ENCODE data around the gene DAGLB. TPM values are rescaled to one million over a fixed set of nuclear protein-coding genes. Genes with fewer than 3 reads are reported as not detected.

DAGLB gene
- total and polyA plus RNA-seq, 10 of the 15 experiments (the other 5 are each of a cell fraction or from before 2014, with no cell fraction given), result 1.2 to 13.3 (median 10.1) TPM

- Histone ChIP-seq H2AFZ (ENCODE audit: control insufficient read depth, low read depth, low read length) (no peak overlapping the region), H3K27ac (ENCODE audit: control insufficient read depth, insufficient read depth) (no peak overlapping the region), H3K4me3 (no peak overlapping the region), H3K4me2 (ENCODE audit: control insufficient read depth, insufficient read depth) (no peak overlapping the region), H3K9me3 (replicated peaks; ENCODE audit: control insufficient read depth, insufficient read depth, low read length) (no peaks in the 10 kb centered on the region), H4K20me1 (ENCODE audit: control insufficient read depth, insufficient read depth) (no peaks in the 10 kb centered on the region), H3K27me3 (replicated peaks in 1 of 2; ENCODE audit: control insufficient read depth in 2 of 2, insufficient read depth in 2 of 2, low read length in 1 of 2) (no peaks in the 10 kb centered on the region), H3K9ac (ENCODE audit: control insufficient read depth, insufficient read depth, low read length) (no peak overlapping the region), H3K79me2 (ENCODE audit: control insufficient read depth, insufficient read depth, low read length) (no peaks in the 10 kb centered on the region), H3K4me1 (ENCODE audit: control insufficient read depth, insufficient read depth, low read length) (no peaks in the 10 kb centered on the region; the same call in 1 of the 2 replicates), H3K36me3 (ENCODE audit: control insufficient read depth in 2 of 2, insufficient read depth in 2 of 2, low read length in 1 of 2) (no peaks in the 10 kb centered on the region)
- no TSS peak for BruUV-seq (replicated peaks)
- ChIA-PET RAD21 (ENCODE audit: unreplicated experiment) (no interaction called here), POLR2A (no interaction called here), CTCF (no interaction called here), SMC1A (ENCODE audit: uncharacterized antibody, unreplicated experiment) (no interaction called here)
- intact Hi-C loops (cut with micrococcal nuclease; ENCODE audit: unreplicated experiment) (no loop called here), in situ Hi-C loops (cut with MboI) (no loop called here)
- ATAC-seq (no peak), FAIRE-seq (no peak), DNase-seq (ENCODE audit: low read depth, low spot score) (no peak)
- TF ChIP-seq JUND (IDR thresholded peaks at IDR 0.05; ENCODE audit: low read depth, low read length), result no peak
- no peak for TF ChIP-seq USF2 (IDR thresholded peaks at IDR 0.05; ENCODE audit: borderline replicate concordance, low read depth, low read length)
- TF ChIP-seq EZH2 (IDR thresholded peaks at IDR 0.05; ENCODE audit: borderline replicate concordance, control insufficient read depth, low read depth, low read length), result no peak
- no peak for TF ChIP-seq E2F4 (IDR thresholded peaks at IDR 0.05; ENCODE audit: low read depth, low read length)
- whole genome bisulfite sequencing (ENCODE audit: insufficient coverage, insufficient replicate concordance, low lambda C conversion rate, missing lambda C conversion rate), result 46% methylated on average over 5 of the region's 5 CpGs
Observed at GRCh38 chr7:6365451-6365850, 82.3 kb downstream of the DAGLB start.

- Histone ChIP-seq H3K4me1 (ENCODE audit: control insufficient read depth, insufficient read depth, low read length) (no peaks in the 10 kb centered on the region), H3K4me3 (no peak overlapping the region), H4K20me1 (ENCODE audit: control insufficient read depth, insufficient read depth) (no peaks in the 10 kb centered on the region), H3K79me2 (ENCODE audit: control insufficient read depth, insufficient read depth, low read length) (no peaks in the 10 kb centered on the region), H3K4me2 (ENCODE audit: control insufficient read depth, insufficient read depth) (no peak overlapping the region), H3K9ac (ENCODE audit: control insufficient read depth, insufficient read depth, low read length) (no peak overlapping the region), H3K27ac (ENCODE audit: control insufficient read depth, insufficient read depth) (no peak overlapping the region), H3K36me3 (ENCODE audit: control insufficient read depth in 2 of 2, insufficient read depth in 2 of 2, low read length in 1 of 2) (no peaks in the 10 kb centered on the region), H2AFZ (ENCODE audit: control insufficient read depth, low read depth, low read length) (no peak overlapping the region), H3K27me3 (replicated peaks in 1 of 2; ENCODE audit: control insufficient read depth in 2 of 2, insufficient read depth in 2 of 2, low read length in 1 of 2) (no peaks in the 10 kb centered on the region), H3K9me3 (replicated peaks; ENCODE audit: control insufficient read depth, insufficient read depth, low read length) (no peaks in the 10 kb centered on the region)
- FAIRE-seq (no peak), ATAC-seq (no peak), DNase-seq (ENCODE audit: low read depth, low spot score) (no peak)
- ChIA-PET SMC1A (ENCODE audit: uncharacterized antibody, unreplicated experiment) (interaction anchor here (1.0 to 2.2 kb wide), 2 partner anchors 11 to 106 kb away, joined by 3 to 9 read pairs; no protein-coding TSS in a partner anchor), CTCF (interaction anchor here (0.9 to 1.9 kb wide), 2 partner anchors 11 to 19 kb away, joined by 3 to 11 read pairs; no protein-coding TSS in a partner anchor), RAD21 (ENCODE audit: unreplicated experiment) (interaction anchor here (0.6 to 1.1 kb wide), 3 partner anchors 11 to 458 kb away, joined by 3 to 5 read pairs (median 4); no protein-coding TSS in a partner anchor), POLR2A (interaction anchor here (0.6 to 0.8 kb wide), 4 partner anchors 12 to 364 kb away, joined by 3 to 7 read pairs (median 4); no protein-coding TSS in a partner anchor)
- intact Hi-C loops (cut with micrococcal nuclease; ENCODE audit: unreplicated experiment) (no loop called here), in situ Hi-C loops (cut with MboI) (no loop called here)
- TF ChIP-seq IRF5 (IDR thresholded peaks at IDR 0.05; ENCODE audit: borderline replicate concordance), result no peak
- TF ChIP-seq BCLAF1 (IDR thresholded peaks at IDR 0.05), result no peak
- BruUV-seq (replicated peaks), result no TSS peak
- 77% methylated on average over 5 of the region's 5 CpGs for WGBS (ENCODE audit: insufficient coverage, insufficient replicate concordance, low lambda C conversion rate, missing lambda C conversion rate)
Observed at GRCh38 chr7:6360841-6361240, 86.9 kb downstream of the DAGLB start.
